ENCODE data around the gene CGNL1.

The CGNL1 gene

DNA sequence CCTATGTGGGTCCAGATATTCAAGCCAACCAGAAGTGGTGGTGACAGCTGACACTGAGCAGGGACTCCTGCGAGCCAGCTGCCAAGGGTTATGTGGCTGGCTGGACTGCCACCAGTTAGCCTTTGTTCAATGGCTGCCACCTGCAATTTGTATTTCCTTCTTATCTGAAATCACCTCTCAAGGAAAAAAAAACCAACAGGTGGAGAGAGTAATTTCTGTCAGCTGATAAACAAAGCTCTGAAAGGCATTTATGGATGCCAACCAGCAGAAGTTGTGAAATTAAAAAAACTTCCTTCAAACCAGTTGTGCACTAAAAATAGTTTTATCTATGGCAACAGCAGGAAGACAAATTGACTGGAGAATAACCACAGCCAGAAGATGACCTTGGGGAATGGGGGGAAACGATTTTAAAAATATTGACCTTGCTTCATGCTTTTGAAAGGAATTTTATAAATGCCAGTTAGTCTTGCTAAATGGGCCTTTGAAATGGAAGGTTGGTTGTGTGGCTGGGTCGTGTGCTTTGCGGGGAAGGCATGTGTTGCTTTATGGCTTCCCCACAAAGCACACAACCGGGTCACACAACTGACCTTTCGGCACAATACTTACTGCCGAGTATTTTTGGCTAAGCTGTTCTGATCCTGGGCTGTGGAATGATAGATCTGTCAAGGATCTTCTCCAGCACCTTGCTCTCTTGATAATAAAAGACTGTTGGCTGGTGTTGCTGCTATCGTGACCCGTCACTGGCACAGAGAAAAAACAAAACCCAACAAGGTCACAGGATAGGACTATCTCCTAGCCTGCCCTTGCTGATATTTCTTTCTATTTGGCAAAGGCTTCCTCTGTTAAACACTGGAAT, 218.9 kb downstream of the CGNL1 start:
- TF ChIP-seq, protein P1, sequence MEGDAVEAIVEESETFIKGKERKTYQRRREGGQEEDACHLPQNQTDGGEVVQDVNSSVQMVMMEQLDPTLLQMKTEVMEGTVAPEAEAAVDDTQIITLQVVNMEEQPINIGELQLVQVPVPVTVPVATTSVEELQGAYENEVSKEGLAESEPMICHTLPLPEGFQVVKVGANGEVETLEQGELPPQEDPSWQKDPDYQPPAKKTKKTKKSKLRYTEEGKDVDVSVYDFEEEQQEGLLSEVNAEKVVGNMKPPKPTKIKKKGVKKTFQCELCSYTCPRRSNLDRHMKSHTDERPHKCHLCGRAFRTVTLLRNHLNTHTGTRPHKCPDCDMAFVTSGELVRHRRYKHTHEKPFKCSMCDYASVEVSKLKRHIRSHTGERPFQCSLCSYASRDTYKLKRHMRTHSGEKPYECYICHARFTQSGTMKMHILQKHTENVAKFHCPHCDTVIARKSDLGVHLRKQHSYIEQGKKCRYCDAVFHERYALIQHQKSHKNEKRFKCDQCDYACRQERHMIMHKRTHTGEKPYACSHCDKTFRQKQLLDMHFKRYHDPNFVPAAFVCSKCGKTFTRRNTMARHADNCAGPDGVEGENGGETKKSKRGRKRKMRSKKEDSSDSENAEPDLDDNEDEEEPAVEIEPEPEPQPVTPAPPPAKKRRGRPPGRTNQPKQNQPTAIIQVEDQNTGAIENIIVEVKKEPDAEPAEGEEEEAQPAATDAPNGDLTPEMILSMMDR (IDR thresholded peaks at IDR 0.05; ENCODE audit: insufficient read depth, low read depth, low read length, missing control alignments) = no peak
- DNase-seq (ENCODE audit: low read depth) = no peak
- H3K4me3 ChIP-seq (ENCODE audit: low read length) = no peak overlapping the region

DNA sequence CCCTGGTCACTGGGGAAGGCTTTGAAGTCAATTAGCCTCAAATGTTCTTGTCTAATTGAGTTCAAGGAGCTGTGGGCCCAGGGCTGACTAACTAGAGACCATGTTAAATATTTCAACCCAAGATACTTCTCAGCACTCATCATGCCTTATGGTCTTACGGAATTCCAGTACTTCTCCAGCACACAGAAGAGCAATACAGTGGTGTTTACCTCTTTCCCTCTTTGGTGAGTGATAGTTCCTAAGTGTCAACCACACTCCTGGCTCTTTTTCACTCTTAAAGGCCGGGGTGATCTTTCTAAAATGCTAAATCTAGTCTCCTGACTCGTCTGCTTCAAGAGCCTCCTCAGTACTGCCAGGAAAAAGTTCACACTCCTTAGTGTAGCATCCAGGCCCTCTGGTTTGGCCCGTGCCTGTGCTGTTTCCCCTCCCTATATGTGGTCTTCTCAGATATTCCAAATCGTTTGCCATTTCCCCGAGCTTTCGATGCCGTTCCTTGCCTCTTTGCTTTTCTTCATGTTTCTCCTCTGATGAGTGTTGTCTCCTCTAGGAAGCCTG, 220.1 kb downstream of the CGNL1 start:
- no peak overlapping the region for H3K4me3 ChIP-seq (ENCODE audit: low read length)
- TF ChIP-seq, protein P1 (IDR thresholded peaks at IDR 0.05; ENCODE audit: insufficient read depth, low read depth, low read length, missing control alignments) = no peak
- DNase-seq (ENCODE audit: low read depth) = no peak

DNA sequence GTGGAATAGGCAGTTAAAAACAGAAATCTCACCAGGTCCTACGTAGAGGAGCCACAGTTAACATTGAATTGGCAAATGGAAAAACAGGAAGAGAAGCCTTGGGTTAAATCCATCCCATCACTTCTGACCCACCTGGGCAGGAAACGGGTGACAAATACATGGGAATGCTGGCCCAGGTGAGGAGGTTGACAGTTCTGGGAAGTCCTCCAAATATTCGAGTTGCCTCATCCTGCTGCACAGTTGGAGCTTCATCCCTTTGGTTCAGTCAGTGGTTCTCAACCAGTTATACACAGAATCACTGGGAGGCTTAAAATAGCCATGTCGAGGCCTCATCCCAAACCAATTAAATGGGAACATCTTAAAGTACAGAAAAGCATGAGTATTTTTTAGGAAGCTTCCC, 220.7 kb downstream of the CGNL1 start:
- no peak overlapping the region for H3K4me3 ChIP-seq (ENCODE audit: low read length)
- TF ChIP-seq, protein P1 (IDR thresholded peaks at IDR 0.05; ENCODE audit: insufficient read depth, low read depth, low read length, missing control alignments) = no peak
- peak; percentile 79 for DNase-seq (ENCODE audit: low read depth)

DNA sequence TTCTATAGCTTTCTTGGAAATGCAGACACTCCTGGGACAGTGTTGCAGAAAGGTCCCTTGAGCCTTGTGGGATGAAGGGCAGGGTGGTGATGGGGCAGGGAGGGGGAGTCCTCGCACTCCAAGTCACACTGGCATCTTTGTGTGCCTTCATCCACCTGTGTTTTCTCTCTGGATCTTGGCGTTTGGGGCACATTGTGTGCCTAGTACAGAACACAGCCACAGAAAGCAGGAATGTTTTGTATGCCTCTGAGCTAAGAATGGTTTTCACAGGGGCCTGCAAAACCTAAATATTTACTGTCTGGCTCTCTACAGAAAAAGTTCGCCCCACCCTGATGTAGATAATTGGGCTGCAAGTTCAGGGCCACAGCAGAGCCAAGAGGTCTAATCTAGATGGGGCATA, 221.1 kb downstream of the CGNL1 start:
- TF ChIP-seq, protein P1 (IDR thresholded peaks at IDR 0.05; ENCODE audit: insufficient read depth, low read depth, low read length, missing control alignments) = no peak
- no peak overlapping the region for H3K4me3 ChIP-seq (ENCODE audit: low read length)
- no peak for DNase-seq (ENCODE audit: low read depth)

DNA sequence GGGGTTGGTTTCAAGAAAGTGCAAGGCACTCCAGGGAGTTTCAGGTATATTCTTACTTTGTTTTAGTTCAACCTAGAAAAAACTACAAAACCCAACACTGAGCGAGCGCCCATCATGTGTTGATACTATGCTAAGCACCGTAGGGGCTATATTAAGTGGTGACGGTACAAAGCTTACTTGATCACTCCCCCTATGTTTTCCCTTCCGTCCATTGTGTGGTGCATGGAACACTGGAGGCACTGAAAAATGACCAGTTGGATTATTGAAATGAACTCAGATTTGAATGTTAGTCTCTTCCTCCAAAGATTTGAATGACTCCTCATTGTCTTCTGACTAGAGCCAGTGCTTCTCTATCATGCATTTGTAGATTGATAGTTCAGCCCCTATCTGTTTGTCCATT, 222.0 kb downstream of the CGNL1 start:
- no peak for DNase-seq (ENCODE audit: low read depth)
- TF ChIP-seq, protein P1 (IDR thresholded peaks at IDR 0.05; ENCODE audit: insufficient read depth, low read depth, low read length, missing control alignments) = no peak

DNA sequence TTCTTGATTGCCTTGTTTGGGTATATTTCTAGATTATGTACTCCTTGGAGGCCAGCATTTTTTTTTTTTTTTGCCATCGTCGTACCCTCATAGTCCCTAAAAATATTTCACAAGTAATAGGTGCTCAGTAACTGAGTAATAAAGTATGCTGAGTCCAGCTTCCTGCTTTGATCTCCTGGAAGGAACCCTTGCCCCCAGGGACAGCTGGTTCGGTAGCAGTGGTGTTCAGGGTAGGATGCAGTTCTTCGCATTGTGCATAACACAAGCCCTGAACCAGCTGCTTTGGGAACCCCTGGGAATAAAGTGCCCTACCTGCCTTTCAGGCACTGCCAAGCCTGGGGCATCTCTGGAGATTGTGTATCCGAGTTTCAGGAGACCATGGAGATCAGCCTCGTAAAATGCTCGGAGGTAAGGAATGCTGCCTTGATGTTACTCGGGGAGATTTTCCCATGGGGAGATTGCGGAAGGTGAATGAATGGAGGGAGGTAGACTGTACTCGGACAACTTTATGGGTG, 223.0 kb downstream of the CGNL1 start:
- H3K4me3 ChIP-seq (ENCODE audit: low read length) = no peak overlapping the region
- no peak for DNase-seq (ENCODE audit: low read depth)
- TF ChIP-seq, protein P1 (IDR thresholded peaks at IDR 0.05; ENCODE audit: insufficient read depth, low read depth, low read length, missing control alignments) = no peak

More for the DNA sequence above, 222.0 kb downstream of the CGNL1 start:
- H3K4me3 ChIP-seq (ENCODE audit: low read length) = no peak overlapping the region
